Left ventricle myocardium inferior (tissue), 1 donor: ENCODE data around the gene CLN3. TPM values are rescaled to one million over a fixed set of nuclear protein-coding genes. Genes with fewer than 3 reads are reported as not detected.
"Not testable (repeated sequence)": the region's sequence is repeated elsewhere in the genome, so short reads cannot be mapped to it uniquely, and the experiment has no call there.

Experiments
- DNase-seq: peaks from one replicate; pipeline ENCODE4 v3.0.0-alpha.2; 2020
- H3K27ac ChIP-seq: fragments of 200-600 bp; replicated peaks from 2 replicates; pipeline ENCODE4 v1.8.0; 2021
- H3K27me3 ChIP-seq: fragments of 200-600 bp; 2 replicates; pipeline ENCODE4 v1.8.0; 2021; ENCODE audit warnings: low read depth
- H3K36me3 ChIP-seq: fragments of 200-600 bp; 2 replicates; pipeline ENCODE4 v1.8.0; 2021
- H3K4me1 ChIP-seq: fragments of 200-600 bp; 2 replicates; pipeline ENCODE4 v1.8.0; 2021
- H3K4me3 ChIP-seq: fragments of 200-600 bp; 2 replicates; pipeline ENCODE4 v1.8.0; 2021; ENCODE audit warnings: mild to moderate bottlenecking, moderate library complexity
- H3K9me3 ChIP-seq: fragments of 200-600 bp; replicated peaks from 2 replicates; pipeline ENCODE4 v1.8.0; 2021
- intact Hi-C: fragments of 100-400 bp; cut with micrococcal nuclease; formaldehyde crosslinking; loops from one replicate; pipeline ENCODE4 v1.11.0; 2022
- total RNA-seq: library from RNA; stranded (reverse); fragmentation: NEBNext Ultra II Directional; extraction: Animal tissue kit (Norgen Biotek cat#: 25700); gene quantifications from one replicate; pipeline ENCODE4 v1.2.1, GENCODE V29; 2021
- TF ChIP-seq, protein P1 (sequence below): fragments of 200-600 bp; IDR thresholded peaks from 2 replicates; pipeline ENCODE4 v1.8.0; 2021; ENCODE audit warnings: antibody characterized with exemption, mild to moderate bottlenecking, borderline replicate concordance
- donor health status: DM: no; HTN: yes; CAD: no; lungs with severe emphysema.

The CLN3 gene
- total RNA-seq, 1 donor from 2014 or later = 13.6 TPM

DNA sequence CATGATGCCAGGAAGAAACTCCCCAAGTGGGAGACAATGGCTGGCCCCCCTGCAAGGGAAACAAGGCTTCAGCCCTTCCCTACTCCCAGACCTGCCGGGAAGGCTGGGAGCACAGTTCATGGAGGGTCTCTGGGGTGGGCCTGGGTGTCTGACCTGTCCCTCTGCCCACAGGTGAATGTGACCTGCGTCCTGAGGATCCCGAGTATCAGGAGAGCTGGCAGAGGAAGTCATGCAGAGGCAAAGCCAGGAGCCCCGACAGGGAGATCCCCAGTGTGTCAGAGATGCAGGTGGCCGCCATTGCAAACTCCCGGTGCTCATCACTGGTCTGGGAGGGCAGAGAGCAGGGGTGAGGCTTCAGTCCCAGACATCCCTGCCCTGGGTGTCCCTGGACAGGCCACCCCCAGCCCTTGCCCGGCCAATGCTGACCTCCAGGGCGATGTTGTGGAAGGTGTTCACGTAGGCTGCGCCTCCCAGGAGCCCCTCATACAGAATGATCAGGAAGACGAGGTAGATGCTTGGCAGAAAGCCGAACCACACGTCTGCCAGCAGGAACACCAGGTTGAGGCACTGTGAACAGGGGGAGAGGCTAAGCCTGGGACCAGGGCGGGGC, 14.5 kb downstream of the CLN3 start:
- Histone ChIP-seq H3K9me3 (no peaks in the 10 kb centered on the region), H3K4me1 (no peaks in the 10 kb centered on the region), H3K36me3 (peaks cover 86% of the 10 kb centered on the region), H3K4me3 (no peak overlapping the region), H3K27me3 (no peaks in the 10 kb centered on the region), H3K27ac (no peak overlapping the region)
- TF ChIP-seq, protein P1, sequence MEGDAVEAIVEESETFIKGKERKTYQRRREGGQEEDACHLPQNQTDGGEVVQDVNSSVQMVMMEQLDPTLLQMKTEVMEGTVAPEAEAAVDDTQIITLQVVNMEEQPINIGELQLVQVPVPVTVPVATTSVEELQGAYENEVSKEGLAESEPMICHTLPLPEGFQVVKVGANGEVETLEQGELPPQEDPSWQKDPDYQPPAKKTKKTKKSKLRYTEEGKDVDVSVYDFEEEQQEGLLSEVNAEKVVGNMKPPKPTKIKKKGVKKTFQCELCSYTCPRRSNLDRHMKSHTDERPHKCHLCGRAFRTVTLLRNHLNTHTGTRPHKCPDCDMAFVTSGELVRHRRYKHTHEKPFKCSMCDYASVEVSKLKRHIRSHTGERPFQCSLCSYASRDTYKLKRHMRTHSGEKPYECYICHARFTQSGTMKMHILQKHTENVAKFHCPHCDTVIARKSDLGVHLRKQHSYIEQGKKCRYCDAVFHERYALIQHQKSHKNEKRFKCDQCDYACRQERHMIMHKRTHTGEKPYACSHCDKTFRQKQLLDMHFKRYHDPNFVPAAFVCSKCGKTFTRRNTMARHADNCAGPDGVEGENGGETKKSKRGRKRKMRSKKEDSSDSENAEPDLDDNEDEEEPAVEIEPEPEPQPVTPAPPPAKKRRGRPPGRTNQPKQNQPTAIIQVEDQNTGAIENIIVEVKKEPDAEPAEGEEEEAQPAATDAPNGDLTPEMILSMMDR = no peak
- no peak for DNase-seq
- intact Hi-C loops = no loop called here

DNA sequence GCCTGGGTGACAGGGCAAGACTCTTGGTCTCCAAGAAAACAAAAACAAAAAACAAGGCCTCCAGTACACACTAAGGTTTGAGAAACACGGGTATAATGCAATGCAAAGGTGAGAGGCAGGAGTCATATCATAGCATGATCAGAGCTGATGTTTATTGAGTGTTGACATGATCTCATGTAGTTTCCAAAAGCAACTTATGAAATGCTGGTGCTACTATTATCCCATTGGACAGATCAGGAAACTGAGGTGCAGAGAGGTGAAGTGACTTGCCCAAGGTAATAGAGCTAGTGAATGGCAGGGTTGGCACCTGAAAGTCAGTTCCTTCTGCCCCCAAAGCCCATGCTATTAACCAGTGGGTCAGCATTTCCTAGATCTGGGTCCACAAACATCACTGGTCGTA, 16.7 kb downstream of the CLN3 start:
- H3K27me3 ChIP-seq = no peaks in the 10 kb centered on the region
- intact Hi-C loops = no loop called here
- H3K9me3 ChIP-seq = no peaks in the 10 kb centered on the region

DNA sequence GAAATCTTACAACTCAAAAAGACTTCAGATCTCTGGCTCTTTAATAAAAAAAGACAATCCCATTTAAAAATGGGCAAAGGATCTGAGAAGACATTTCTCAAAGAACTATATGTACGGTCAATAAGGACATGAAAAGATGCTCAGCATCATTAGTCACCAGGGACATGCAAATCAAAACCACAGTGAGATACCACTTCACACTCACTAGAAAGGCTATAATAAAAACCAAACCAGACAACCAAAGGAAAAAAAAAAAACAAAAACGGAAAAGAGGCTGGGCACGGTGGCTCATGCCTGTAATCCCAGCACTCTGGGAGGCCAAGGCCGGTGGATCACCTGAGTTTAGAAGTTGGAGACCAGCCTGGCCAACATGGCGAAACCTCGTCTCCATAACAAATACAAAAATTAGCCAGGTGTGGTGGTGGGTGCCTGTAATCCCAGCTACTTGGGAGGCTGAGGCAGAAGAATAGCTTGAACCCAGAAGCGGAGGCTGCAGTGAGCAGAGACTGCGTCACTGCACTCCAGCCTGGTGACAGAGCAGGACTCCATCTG, 18.1 kb downstream of the CLN3 start:
- DNase-seq = no peak
- no peaks in the 10 kb centered on the region for H3K9me3 ChIP-seq
- no peaks in the 10 kb centered on the region for H3K4me1 ChIP-seq
- H3K27me3 ChIP-seq = no peaks in the 10 kb centered on the region
- no peak overlapping the region for H3K4me3 ChIP-seq
- TF ChIP-seq, protein P1 = no peak
- intact Hi-C loops = no loop called here
- H3K36me3 ChIP-seq = peaks cover 53% of the 10 kb centered on the region
- H3K27ac ChIP-seq = no peak overlapping the region

More for the DNA sequence above, 16.7 kb downstream of the CLN3 start:
- no peak for DNase-seq
- Histone ChIP-seq H3K4me1 (no peaks in the 10 kb centered on the region), H3K27ac (no peak overlapping the region), H3K4me3 (no peak overlapping the region), H3K36me3 (peaks cover 67% of the 10 kb centered on the region)
- TF ChIP-seq, protein P1 = no peak

DNA sequence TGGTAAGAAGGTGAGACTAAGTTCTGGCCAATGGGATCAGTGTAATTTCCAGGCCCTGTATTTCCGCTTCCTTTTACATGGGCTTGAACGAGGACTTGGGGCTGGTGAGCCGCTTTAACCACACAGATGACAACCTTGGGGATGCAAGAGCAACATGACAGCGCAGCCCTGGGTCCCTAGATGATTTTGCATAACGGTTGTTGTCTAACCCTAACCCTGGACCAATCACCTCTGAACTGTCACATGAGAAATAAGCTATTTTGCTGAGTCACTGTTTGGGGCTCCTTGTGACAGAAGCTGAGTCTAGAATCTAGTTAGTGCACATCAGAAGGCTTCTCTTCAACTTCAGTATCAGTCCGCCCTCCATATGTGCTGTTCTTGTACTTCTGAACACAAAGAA, 44.8 kb downstream of the CLN3 start:
- H3K27me3 ChIP-seq, DNase-seq, H3K9me3 ChIP-seq, H3K27ac ChIP-seq, H3K36me3 ChIP-seq, H3K4me1 ChIP-seq, H3K4me3 ChIP-seq, intact Hi-C loops: not testable (repeated sequence)

DNA sequence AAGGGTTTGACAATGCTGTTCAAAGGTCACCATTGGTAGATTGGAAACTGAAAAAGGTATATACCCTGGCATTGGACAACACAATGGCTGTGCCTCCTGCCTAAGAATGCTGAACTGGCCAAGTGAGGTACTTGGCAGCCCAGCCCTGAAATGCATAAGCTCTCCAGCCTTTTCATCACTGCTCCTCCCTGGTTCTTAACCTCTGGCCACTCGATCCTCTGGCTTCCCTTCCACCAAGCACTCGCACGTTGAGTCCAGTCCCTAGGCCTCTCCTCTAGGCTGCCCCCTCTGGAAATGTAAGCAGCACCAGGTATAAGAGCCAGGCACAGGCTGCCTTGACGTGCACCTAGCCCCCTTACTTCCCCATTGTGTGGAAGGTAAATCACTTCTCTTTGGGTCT, 45.5 kb downstream of the CLN3 start:
- intact Hi-C loops, H3K9me3 ChIP-seq, DNase-seq, H3K4me1 ChIP-seq, H3K27ac ChIP-seq, H3K36me3 ChIP-seq, H3K4me3 ChIP-seq, H3K27me3 ChIP-seq: not testable (repeated sequence)

DNA sequence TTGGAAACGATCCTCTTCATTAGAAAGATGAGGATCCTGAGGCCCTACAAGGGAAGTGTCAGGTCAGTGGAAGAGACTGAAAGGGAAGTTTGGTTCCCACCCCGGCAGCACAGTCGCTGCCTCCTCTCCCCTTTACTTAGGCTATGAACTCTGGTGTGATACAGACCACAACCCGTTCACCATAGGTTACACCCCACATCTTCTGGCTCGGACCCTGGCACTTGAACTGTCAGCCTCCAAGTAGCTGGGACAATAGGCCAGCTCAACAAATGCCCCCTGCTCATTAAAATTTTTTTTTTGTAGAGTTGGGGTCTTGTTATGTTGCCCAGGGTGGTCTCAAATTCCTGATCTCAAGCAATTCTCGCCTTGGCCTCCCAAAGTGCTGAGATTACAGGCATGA, 47.9 kb downstream of the CLN3 start:
- H3K9me3 ChIP-seq, DNase-seq, H3K4me3 ChIP-seq, intact Hi-C loops, H3K36me3 ChIP-seq, H3K4me1 ChIP-seq, H3K27ac ChIP-seq, H3K27me3 ChIP-seq: not testable (repeated sequence)

DNA sequence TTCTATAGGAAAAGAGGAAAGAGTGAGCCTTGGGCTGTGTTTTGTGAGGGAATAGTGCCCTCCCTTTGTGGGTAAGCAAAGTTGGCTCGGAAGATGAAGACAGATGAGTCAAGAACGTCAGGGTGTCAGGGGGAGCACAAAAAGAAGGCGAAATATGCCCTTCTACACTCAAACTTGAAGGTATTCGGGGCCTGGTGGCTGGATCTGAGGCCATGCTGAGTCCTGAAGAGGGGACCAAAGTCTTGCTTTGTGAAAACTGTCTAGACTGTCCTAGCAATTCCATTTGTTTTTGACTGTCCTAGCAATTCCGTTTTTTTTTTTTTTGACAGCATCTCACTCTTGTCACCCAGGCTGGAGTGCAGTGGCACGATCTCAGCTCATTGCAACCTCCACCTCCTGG, 53.0 kb downstream of the CLN3 start:
- intact Hi-C loops, H3K4me1 ChIP-seq, H3K36me3 ChIP-seq, H3K4me3 ChIP-seq, H3K27me3 ChIP-seq, H3K9me3 ChIP-seq, H3K27ac ChIP-seq, DNase-seq: not testable (repeated sequence)

DNA sequence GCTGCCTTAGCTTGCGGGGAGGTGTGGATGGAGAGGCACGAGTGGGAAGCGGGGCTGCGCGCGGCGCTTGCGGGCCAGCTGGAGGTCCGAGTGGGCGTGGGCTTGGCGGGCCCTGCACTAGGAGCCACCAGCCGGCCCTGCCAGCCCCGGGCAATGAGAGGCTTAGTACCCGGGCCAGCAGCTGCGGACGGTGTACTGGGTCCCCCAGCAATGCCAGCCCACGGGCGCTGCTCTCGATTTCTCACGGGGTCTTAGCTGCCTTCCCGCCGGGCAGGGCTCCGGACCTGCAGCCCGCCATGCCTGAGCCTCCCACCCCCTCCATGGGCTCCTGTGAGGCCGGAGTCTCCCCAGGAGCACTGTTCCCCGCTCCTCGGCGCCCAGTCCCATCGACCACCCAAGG, 56.5 kb downstream of the CLN3 start:
- H3K36me3 ChIP-seq, H3K4me3 ChIP-seq, H3K4me1 ChIP-seq, H3K9me3 ChIP-seq, H3K27me3 ChIP-seq, DNase-seq, intact Hi-C loops, H3K27ac ChIP-seq: not testable (repeated sequence)

Other genes starting within 250 kb of the CLN3 start
- gene SBK1, start 199.5 kb downstream of the CLN3 start, total RNA-seq = 2.3 TPM
- gene NPIPB6, start 128.6 kb downstream of the CLN3 start, total RNA-seq = 1.1 TPM
- 41.6 TPM for gene EIF3CL, start 88.2 kb downstream of the CLN3 start, total RNA-seq
- gene NPIPB7, start 19.7 kb downstream of the CLN3 start, total RNA-seq = not detected
- 0.38 TPM for gene APOBR, start 2.6 kb upstream of the CLN3 start, total RNA-seq
- gene IL27, start 14.8 kb upstream of the CLN3 start, total RNA-seq = not detected
- gene NUPR1, start 46.9 kb upstream of the CLN3 start, total RNA-seq = 33.1 TPM
- gene SGF29, start 61.8 kb upstream of the CLN3 start, total RNA-seq = 16.5 TPM
- 1.1 TPM for gene SULT1A2, start 105.0 kb upstream of the CLN3 start, total RNA-seq
- 13.7 TPM for gene SULT1A1, start 118.0 kb upstream of the CLN3 start, total RNA-seq
- gene NPIPB8, start 146.0 kb upstream of the CLN3 start, total RNA-seq = not detected
- gene EIF3C, start 219.4 kb upstream of the CLN3 start, total RNA-seq = 439 TPM